Fibroblast of upper back skin (primary cell): ENCODE results near the gene HAAO.
A peak's percentile ranks its signal among the peaks of the same experiment; 100 is the strongest.

Source experiments
- DNase-seq: peaks from one replicate; pipeline ENCODE4 v3.0.0-alpha.2; 2013

HAAO gene

GRCh38 chr2:42812899-42813479, 20.6 kb upstream of the HAAO start:
- no peak for DNase-seq

- DNase-seq, result peak; percentile 49
These were observed 18.8 kb upstream of the HAAO start for GRCh38 chr2:42810971-42811811.

- DNase-seq, result peak; percentile 97
These were observed 18.0 kb upstream of the HAAO start for GRCh38 chr2:42810121-42810970.

- DNase-seq, result peak; percentile 78
These were observed 17.4 kb upstream of the HAAO start for GRCh38 chr2:42809819-42810120.

- DNase-seq, result no peak
These were observed 16.9 kb upstream of the HAAO start for GRCh38 chr2:42809131-42809818.

GRCh38 chr2:42808301-42808700, 15.9 kb upstream of the HAAO start:
- DNase-seq, result no peak

GRCh38 chr2:42806786-42807185, 14.4 kb upstream of the HAAO start:
- DNase-seq, result no peak

- no peak for DNase-seq
These were observed 12.5 kb upstream of the HAAO start for GRCh38 chr2:42804891-42805290.

- DNase-seq, result no peak
These were observed 12.0 kb upstream of the HAAO start for GRCh38 chr2:42804338-42804737.

GRCh38 chr2:42802150-42802549, 9.8 kb upstream of the HAAO start:
- DNase-seq, result no peak

GRCh38 chr2:42801381-42801780, 9.0 kb upstream of the HAAO start:
- no peak for DNase-seq

- DNase-seq, result no peak
These were observed 8.6 kb upstream of the HAAO start for GRCh38 chr2:42800981-42801380.

GRCh38 chr2:42800461-42800962, 8.1 kb upstream of the HAAO start:
- DNase-seq, result no peak

GRCh38 chr2:42799881-42800280, 7.5 kb upstream of the HAAO start:
- no peak for DNase-seq

GRCh38 chr2:42797281-42797680, 4.9 kb upstream of the HAAO start:
- DNase-seq, result no peak

- DNase-seq, result no peak
These were observed 4.3 kb upstream of the HAAO start for GRCh38 chr2:42796427-42797248.

GRCh38 chr2:42795841-42796301, 3.5 kb upstream of the HAAO start:
- DNase-seq, result no peak

- no peak for DNase-seq
These were observed 2.9 kb upstream of the HAAO start for GRCh38 chr2:42795275-42795674.

GRCh38 chr2:42794271-42795046, 2.1 kb upstream of the HAAO start:
- DNase-seq, result no peak

- DNase-seq, result peak; percentile 43
These were observed 1.2 kb upstream of the HAAO start for GRCh38 chr2:42793334-42794270.
